Measurements from ENCODE around the gene GPR35. TPM values are rescaled to one million over a fixed set of nuclear protein-coding genes. Genes with fewer than 3 reads are reported as not detected.

The GPR35 gene
- total RNA-seq, 1 experiment from 2014 or later: 1.3 TPM

DNA sequence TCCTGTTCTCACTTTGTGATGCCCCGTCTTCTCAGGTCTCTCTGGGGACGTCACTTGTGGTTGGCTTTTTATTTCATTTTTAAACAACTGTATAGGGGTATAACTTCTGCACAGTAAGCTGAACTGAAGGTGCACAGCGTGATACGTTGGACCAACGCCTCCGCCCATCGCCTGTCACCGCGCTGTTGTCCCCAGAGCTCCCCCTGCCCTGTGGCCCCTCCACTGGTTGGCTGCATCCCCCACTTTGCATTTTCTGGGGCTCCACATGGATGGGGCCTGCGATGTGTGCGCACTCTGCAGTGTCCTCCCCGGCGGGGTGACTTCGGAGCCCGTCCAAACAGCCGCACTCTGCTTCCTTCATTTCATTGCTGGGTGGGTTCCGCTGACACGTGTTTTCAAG is 14.3 kb downstream of the GPR35 start:
- no peaks in the 10 kb centered on the region for H3K27me3 ChIP-seq (ENCODE audit: control insufficient read depth, insufficient read depth, low read length)
- in situ Hi-C loops (cut with HindIII; ENCODE audit: low pct_unique_long_range_greater_than_20kb, low sequenced_read_pairs) (no loop called here), intact Hi-C loops (cut with micrococcal nuclease; ENCODE audit: unreplicated experiment) (no loop called here)
- TF ChIP-seq, protein P1, sequence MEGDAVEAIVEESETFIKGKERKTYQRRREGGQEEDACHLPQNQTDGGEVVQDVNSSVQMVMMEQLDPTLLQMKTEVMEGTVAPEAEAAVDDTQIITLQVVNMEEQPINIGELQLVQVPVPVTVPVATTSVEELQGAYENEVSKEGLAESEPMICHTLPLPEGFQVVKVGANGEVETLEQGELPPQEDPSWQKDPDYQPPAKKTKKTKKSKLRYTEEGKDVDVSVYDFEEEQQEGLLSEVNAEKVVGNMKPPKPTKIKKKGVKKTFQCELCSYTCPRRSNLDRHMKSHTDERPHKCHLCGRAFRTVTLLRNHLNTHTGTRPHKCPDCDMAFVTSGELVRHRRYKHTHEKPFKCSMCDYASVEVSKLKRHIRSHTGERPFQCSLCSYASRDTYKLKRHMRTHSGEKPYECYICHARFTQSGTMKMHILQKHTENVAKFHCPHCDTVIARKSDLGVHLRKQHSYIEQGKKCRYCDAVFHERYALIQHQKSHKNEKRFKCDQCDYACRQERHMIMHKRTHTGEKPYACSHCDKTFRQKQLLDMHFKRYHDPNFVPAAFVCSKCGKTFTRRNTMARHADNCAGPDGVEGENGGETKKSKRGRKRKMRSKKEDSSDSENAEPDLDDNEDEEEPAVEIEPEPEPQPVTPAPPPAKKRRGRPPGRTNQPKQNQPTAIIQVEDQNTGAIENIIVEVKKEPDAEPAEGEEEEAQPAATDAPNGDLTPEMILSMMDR (IDR thresholded peaks at IDR 0.05): no peak
- TF ChIP-seq, protein P2, sequence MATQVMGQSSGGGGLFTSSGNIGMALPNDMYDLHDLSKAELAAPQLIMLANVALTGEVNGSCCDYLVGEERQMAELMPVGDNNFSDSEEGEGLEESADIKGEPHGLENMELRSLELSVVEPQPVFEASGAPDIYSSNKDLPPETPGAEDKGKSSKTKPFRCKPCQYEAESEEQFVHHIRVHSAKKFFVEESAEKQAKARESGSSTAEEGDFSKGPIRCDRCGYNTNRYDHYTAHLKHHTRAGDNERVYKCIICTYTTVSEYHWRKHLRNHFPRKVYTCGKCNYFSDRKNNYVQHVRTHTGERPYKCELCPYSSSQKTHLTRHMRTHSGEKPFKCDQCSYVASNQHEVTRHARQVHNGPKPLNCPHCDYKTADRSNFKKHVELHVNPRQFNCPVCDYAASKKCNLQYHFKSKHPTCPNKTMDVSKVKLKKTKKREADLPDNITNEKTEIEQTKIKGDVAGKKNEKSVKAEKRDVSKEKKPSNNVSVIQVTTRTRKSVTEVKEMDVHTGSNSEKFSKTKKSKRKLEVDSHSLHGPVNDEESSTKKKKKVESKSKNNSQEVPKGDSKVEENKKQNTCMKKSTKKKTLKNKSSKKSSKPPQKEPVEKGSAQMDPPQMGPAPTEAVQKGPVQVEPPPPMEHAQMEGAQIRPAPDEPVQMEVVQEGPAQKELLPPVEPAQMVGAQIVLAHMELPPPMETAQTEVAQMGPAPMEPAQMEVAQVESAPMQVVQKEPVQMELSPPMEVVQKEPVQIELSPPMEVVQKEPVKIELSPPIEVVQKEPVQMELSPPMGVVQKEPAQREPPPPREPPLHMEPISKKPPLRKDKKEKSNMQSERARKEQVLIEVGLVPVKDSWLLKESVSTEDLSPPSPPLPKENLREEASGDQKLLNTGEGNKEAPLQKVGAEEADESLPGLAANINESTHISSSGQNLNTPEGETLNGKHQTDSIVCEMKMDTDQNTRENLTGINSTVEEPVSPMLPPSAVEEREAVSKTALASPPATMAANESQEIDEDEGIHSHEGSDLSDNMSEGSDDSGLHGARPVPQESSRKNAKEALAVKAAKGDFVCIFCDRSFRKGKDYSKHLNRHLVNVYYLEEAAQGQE (IDR thresholded peaks at IDR 0.05; ENCODE audit: insufficient read depth in 1 of 2, low read depth in 2 of 2, low read length in 1 of 2): no peak
- TF ChIP-seq POLR2AphosphoS5 (IDR thresholded peaks at IDR 0.05; ENCODE audit: low read depth, low read length) (no peak), TCF7L2 (IDR thresholded peaks at IDR 0.05; ENCODE audit: low read depth, low read length) (no peak), SIN3A (IDR thresholded peaks at IDR 0.05; ENCODE audit: borderline replicate concordance, insufficient read depth, low read depth, low read length) (no peak)
- no peak overlapping the region for H3K4me3 ChIP-seq (ENCODE audit: low read depth in 2 of 2, low read length in 2 of 2)
- BruUV-seq (replicated peaks): no TSS peak
- no peak overlapping the region for H3K27ac ChIP-seq (ENCODE audit: low read length)
- CTCF ChIA-PET: no interaction called here
- DNase-seq (ENCODE audit: low read depth, low spot score): no peak
- no peaks in the 10 kb centered on the region for H3K9me3 ChIP-seq (ENCODE audit: control insufficient read depth, insufficient read depth, low read depth, low read length)
- no peaks in the 10 kb centered on the region for H3K36me3 ChIP-seq (ENCODE audit: control insufficient read depth, insufficient read depth, low read length)
- ATAC-seq: no peak
- POLR2A ChIA-PET: no interaction called here
- no peaks in the 10 kb centered on the region for H3K4me1 ChIP-seq (ENCODE audit: control insufficient read depth, insufficient read depth, low read length)

DNA sequence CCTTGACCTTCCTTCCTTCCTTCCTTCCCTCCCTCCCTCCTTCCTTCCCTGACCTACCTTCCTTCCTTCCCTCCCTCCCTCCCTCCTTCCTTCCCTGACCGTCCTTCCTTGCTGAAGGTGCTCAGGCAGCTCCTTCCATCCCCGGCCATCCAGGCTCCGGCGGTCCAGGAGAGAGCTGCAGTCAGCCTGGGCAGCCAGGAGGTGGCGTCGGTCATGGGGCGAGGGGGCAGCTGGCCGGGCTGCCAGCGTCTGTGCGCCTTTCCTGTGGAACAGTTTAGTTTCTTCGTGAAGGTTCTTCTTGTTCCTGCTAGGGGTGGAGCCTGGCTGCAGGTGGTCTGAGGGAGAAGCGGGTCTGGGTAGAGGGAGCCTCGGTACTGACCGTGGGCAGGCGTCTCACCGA is 15.7 kb downstream of the GPR35 start:
- DNase-seq (ENCODE audit: low read depth, low spot score): no peak
- POLR2A ChIA-PET: no interaction called here

More for the DNA sequence above, 15.7 kb downstream of the GPR35 start:
- CTCF ChIA-PET: interaction anchor here (0.7 kb wide), 3 partner anchors 199 to 1002 kb away, joined by 3 to 4 read pairs (median 3); no protein-coding TSS in a partner anchor
- intact Hi-C loops (cut with micrococcal nuclease; ENCODE audit: unreplicated experiment): no loop called here
- TF ChIP-seq, protein P2 (IDR thresholded peaks at IDR 0.05; ENCODE audit: insufficient read depth in 1 of 2, low read depth in 2 of 2, low read length in 1 of 2): no peak
- TF ChIP-seq SIN3A (IDR thresholded peaks at IDR 0.05; ENCODE audit: borderline replicate concordance, insufficient read depth, low read depth, low read length): no peak
- TF ChIP-seq, protein P1 (IDR thresholded peaks at IDR 0.05): no peak; the same call in 1 of the 2 replicates
- no peak overlapping the region for H3K27ac ChIP-seq (ENCODE audit: low read length)
- H3K9me3 ChIP-seq (ENCODE audit: control insufficient read depth, insufficient read depth, low read depth, low read length): no peaks in the 10 kb centered on the region
- no peaks in the 10 kb centered on the region for H3K27me3 ChIP-seq (ENCODE audit: control insufficient read depth, insufficient read depth, low read length)
- BruUV-seq (replicated peaks): no TSS peak
- no peaks in the 10 kb centered on the region for H3K4me1 ChIP-seq (ENCODE audit: control insufficient read depth, insufficient read depth, low read length)
- H3K4me3 ChIP-seq (ENCODE audit: low read depth in 2 of 2, low read length in 2 of 2): no peak overlapping the region
- in situ Hi-C loops (cut with HindIII; ENCODE audit: low pct_unique_long_range_greater_than_20kb, low sequenced_read_pairs): no loop called here
- H3K36me3 ChIP-seq (ENCODE audit: control insufficient read depth, insufficient read depth, low read length): no peaks in the 10 kb centered on the region
- ATAC-seq: peak; percentile 89

Measured in Panc1 (cell line).